Stimulated activated CD8-positive, alpha-beta memory T cell treated with anti-CD3 and anti-CD28 coated beads, Interleukin-4, amount 100 ng/mL, for 1 hour (primary cell): ENCODE measurements around the gene TMEM187.
A peak's percentile ranks its signal among the peaks of the same experiment; 100 is the strongest.

Experiments
- DNase-seq, 2 donors: peaks; one replicate each; pipeline ENCODE4 v3.0.0-alpha.2; 2020; ENCODE audit warnings: low read depth in 2 of 2, low spot score in 1 of 2

The TMEM187 gene

GRCh38 chrX:153934762-153935325 is 37.7 kb upstream of the TMEM187 start, which contains the start of gene NAA10:
NAA10 (minus strand) TSS chrX:153935037; CDS start chrX:153934904, 133 bp downstream.
- no peak for DNase-seq

GRCh38 chrX:153935326-153935851 is 37.2 kb upstream of the TMEM187 start:
- no peak for DNase-seq

GRCh38 chrX:153937056-153937455 is 35.5 kb upstream of the TMEM187 start:
- no peak for DNase-seq

DNA sequence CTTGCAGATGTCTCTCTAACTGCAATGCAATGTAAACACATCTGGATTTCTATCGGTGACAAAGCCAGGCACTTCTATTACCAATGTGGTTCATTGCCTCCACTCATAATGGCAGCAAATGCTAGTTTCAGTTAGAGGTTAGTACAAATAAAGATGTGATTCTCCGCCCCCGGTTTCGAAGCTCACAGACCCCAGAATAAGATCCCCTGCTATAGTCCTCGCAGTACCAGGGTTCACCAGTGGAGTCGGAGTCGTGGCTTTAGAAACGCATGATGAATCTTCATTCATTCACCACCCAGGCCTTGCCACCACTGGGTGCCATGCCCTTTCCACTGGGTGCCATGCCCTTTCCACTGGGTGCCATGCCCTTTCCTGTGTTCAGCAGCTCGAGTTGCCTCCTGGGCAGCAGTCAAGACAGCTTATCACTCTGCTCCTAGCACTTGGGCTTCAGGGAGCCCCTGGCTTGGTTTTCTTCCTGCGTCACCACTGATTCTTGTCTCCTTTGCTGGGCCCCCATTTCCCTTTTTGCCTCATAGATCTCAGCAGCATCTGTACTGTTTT is 34.2 kb upstream of the TMEM187 start:
- no peak for DNase-seq

DNA sequence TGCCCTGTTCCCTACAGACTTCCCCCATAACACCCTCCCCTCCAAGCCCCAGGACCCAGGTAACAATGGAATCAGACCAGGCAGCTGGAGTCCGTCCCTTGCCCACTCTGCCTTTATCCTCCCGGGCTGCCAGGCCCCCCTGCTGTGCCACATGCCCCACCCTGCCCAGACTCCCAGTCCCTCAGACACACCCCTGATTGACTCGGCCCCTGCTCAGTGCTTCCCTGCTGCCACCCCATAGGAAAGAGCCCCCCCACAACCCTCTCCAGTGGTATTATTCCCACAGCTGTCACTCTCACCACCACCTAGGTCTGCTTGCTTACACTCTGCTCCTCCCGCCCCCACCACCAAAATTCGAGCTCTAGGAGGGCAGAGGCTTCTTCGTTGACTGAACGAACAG is 33.0 kb upstream of the TMEM187 start:
- no peak for DNase-seq

DNA sequence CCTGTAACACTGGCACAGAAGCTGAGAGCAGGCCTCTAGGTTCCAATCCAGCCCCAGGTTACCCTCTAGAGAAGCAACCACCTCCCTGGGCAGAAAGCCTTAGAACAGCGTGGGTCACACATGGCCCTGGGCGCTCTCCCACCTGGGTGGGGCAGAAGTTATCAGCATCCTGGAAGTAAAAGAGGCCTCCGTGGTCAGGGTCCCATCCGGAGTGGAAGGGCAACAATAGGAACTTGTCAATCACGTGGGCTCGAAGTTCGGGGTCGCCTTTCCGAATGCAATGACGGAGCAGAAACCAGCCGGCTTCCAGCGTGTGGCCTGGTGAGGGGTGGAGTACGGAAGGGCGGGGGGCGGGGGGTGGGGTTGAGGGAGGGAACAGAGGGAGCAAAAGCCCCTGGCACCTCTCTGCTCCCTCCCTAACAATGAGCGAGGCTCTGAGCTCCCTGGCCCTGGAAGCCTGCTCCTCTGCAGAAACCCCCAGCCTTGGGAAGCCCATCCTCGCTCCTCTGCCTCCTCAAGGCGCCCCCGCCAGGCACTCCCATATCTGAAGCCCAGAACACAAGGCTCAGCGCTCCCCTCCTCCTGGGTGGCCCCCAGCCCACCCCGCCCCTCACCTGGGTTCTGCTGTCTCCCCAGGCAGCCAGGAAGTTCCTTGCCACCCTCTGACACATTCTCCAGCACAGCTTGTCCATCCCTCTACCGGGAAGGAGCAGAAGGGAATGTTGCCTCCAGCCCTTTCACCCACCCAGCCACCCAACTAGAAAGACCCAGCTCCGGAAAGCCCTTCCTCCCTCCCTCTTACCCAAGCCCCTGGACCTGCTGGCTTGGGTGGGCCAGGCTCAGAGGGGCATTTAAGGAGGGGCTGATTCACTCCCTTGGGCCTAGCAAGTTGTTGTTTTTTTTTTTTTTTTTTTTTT is 31.0 kb upstream of the TMEM187 start:
- DNase-seq, result no peak

- DNase-seq, result no peak
These were observed 28.3 kb upstream of the TMEM187 start, which contains the start of gene RENBP for GRCh38 chrX:153944140-153944799. RENBP (minus strand) TSS chrX:153944643; CDS start chrX:153944610, 33 bp downstream.

- DNase-seq, result no peak
These were observed 27.8 kb upstream of the TMEM187 start for GRCh38 chrX:153944800-153945150.

DNA sequence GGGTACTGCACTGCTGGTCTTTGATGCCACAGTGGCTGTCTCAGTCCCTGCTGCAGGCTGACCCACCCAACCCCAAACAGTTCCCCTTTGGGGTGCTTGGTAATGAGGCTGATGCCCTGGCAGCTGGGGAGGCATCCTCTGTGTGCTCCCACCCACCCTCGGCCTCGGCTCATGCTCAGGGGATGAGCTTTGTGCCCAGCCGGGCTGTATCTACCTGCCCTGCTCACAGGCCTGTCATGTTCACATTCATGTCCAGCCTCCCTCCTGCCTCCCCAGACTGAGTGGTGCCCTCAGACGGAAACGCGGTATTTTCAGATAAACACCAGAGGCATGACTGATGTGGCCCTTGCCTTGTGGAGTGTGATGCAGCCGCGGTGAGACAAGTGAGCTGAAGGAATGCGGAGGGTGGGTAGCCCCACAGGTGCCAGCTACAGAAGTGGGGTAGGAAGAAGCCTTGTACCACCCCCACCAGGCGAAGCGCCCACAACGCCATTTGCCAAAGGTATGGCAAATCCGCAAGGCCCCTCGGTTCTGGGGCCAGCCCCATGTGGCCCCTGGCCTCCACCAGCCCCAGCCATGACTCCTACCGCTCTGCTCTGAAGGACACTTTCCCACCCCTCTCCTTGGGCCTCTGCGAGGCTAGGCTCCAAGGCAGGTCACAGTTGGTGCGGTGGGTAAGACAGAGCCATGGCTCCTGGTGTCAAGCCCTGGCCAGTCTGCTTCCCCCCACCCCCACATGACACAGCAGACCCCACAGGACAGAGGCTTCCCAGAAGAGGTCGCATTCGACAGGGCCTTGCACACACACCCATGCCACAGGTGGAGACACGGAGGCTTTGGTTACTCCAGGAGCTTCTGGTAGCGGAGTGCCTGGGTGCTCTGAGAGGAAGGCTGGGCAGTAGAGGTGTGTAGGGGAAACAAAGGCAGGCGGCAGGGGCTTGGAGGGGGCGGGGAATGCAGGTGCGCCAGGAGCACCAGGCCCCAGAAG is 26.3 kb upstream of the TMEM187 start:
- DNase-seq, result no peak

DNA sequence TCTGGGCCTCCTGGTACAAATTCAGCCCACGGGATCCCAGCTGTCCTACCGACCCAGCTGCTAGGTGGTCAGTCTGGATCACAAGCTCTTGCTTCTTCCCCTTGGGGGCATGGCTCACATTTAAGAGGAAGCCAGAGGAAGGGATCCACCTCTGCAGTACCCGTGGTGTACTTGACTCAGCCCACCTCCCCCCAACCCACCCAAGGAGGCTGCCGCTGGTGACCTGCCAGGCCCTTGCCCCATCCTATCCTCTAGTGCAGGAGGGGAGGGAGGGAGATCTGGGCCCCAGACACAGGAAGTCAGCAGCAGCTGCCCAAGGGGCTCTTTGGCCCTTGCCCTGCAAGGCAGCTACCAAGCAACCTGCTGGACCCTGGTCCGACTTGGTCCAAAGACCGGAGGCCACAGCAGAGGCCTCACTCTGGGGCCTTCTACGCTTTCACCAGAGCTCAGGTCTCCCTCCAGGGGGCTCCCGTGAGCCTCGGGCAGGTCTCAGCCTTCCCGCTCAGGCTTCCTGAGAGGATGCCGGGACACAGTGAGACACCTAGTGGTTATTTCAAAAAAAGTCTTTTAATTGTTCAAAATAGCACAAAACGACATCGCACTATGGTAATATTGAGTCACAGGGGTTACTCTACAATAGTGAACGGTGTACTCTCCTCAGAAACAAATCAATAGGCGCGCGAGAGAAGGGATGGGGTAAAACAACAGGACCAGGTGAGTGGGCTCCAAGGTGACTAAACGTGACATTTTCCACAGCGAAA is 25.4 kb upstream of the TMEM187 start:
- peak in 1 of 2 donors; percentile 64 for DNase-seq

DNA sequence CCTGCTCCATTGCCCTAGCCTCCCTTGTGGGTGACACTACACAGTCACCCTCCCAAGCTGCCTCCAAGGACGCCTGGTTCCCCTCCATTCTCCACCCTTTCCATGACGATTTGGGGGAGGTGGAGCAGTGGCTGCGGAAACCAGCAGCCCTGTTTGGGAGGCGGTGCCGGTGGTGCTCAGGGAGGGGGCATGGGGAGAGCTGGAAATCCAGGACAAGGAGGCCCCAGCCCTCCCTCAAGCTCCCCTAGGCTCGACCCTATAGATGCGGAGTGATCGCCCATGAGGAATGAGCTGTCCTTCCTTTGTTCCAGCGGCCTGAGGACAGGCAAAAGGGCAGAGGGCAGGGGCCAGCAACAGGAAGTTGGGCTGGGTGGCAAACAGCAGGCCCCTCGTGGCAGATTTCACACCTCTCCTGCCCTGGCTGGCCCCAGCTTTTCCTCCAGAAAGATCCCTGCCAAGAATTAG is 24.5 kb upstream of the TMEM187 start:
- no peak for DNase-seq

DNA sequence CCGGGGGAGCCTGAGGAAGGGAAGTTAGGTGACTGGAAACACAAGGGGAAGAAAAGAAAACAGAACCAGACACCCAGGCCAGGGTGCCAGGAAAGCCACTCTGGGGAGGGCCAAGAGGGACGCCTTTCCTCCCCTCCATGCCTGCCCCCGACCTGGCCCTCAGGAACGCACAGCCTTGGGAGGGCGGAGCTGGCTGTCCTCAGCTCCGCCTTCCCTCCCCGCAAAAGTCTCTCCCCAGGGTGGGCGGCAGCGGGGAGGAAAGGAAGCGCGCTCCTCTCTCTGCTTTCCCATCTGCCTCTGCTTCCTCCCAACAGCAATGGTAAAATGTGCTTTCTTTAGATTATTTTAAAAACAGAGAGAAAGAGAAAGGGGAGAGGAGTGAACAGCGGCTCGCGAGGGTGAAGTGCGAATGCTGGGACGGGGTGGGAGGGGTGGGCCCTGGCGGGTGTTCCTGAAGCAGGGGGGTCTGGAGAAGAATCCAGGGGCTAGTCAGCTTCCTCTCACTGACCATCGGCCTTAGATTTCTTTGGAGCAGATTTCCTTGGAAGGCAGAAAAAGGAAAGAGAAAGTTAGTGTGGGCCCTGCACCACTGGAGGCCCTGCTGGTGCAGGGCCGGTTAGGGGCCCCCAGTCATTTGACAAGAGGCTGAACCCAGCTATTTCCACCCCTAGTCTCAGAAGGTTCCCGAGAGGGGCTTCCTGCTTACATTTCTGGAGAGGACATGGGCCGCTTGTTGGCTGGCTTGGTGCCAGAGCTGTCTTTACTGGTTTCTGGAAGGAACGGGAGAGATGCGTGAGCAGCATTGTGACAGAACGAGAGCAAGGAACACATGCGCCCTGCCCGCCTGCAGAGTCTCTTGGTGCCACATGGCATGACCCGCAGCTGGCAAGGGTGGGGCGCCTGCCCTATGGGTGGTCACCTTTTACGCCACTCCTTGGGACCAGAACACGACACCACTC is 23.4 kb upstream of the TMEM187 start:
- DNase-seq, result no peak

GRCh38 chrX:153950127-153950526 is 22.4 kb upstream of the TMEM187 start:
- no peak for DNase-seq

GRCh38 chrX:153951683-153952372 is 20.7 kb upstream of the TMEM187 start:
- DNase-seq, result no peak

GRCh38 chrX:153952373-153953026 is 20.1 kb upstream of the TMEM187 start:
- DNase-seq, result no peak

GRCh38 chrX:153953342-153953830 is 19.2 kb upstream of the TMEM187 start:
- DNase-seq, result peak; percentile 60 to 61
